ENCODE results near the gene FOXK2.

Gene FOXK2

DNA sequence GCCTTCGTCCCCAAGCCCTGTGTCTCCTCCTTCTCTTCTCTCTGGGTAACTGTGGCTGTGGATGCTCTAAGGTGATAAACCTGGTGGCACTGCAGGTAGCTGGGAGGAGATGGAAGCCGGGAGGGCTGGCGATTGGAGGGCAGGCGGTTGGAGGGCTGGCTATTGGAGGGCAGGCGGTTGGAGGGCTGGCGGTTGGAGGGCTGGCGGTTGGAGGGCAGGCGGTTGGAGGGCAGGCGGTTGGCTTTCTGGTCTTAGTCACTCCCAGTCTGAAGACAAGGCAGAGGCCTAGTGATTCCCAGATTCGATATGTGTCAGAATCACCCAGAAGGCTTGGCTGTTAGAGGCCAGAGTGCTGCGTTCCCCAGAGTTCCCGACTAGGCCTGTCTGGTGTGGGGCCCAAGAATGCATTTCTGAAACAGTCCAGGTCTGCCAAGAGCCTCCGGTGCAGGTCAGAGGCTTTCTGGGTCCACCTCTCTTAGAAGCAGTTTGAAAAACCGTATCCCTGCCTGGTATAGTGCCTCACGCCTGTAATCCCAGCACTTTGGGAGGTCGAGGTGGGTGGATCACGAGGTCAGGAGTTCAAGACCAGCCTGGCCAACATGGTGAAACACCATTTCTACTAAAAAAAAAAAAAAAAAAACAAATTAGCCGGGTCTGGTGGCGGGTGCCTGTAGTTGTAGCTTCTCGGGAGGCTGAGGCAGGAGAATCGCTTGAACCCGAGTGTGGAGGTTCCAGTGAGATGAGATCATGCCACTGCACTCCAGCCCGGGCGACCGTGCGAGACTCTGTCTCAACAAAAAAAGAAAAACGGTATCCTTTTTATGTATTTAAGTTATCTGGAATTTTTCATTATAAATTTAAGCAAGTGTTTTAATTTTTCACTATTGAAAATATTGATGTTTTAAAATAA, 69.0 kb downstream of the FOXK2 start:
- no peak overlapping the region for H3K4me3 ChIP-seq (ENCODE audit: low read depth, low read length)
- no peak for TF ChIP-seq CTCF (IDR thresholded peaks at IDR 0.05; ENCODE audit: borderline replicate concordance, insufficient read depth, low read depth, low read length)

GRCh38 chr17:82589851-82590180, 70.3 kb downstream of the FOXK2 start:
- H3K4me3 ChIP-seq (ENCODE audit: low read depth, low read length): no peak overlapping the region
- no peak for TF ChIP-seq CTCF (IDR thresholded peaks at IDR 0.05; ENCODE audit: borderline replicate concordance, insufficient read depth, low read depth, low read length)

DNA sequence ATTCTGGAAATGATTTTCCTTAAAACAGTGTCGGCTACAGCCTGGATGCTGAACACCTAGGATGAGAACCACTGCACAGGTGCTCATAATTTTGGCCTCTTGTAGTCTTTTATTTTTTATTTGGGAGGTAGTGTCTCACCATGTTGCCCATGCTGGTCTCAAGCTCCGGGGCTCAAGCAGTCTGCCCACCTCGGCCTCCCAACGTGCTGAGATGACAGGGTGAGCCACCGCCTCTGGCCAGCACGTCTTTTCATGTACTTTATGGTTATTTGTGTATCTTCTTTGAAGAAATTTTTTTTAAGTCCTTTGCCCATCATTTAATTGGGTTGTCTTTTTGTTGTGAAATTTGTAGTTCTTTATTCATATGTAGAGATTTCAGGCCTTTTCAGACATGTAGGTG, 70.7 kb downstream of the FOXK2 start:
- no peak for TF ChIP-seq CTCF (IDR thresholded peaks at IDR 0.05; ENCODE audit: borderline replicate concordance, insufficient read depth, low read depth, low read length)
- H3K4me3 ChIP-seq (ENCODE audit: low read depth, low read length): no peak overlapping the region

DNA sequence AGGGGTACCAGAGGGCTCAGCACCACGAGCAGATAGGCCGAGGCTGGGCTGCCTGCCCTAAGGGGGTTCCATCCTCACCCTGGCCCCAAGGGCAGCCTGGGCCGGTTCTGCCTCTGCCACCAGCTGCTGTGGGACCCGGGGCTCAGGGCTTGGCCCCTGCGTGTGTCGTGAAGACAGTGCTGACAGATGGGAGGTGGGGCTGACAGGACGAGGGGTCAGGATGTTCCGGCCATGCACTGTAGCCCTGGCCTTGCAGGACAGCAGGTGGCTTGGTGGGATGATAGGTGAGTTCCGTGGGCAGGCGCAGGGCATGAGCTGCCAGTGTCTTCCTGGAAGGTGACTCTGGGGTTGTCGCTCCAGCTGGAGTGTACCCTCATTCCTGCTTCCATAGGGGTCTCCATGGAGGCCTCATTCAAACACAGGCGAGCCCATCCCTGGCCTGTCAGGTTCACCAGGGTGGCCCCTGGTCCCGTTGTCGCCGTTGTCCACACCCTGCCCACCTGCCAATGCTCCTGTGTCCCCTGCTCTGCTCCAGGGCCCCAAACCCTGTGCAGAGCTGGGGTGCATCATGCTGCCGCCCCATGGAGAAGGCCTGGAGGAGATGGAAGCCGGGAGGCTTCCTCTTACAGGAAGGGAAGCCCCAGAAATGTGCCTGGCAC, 71.5 kb downstream of the FOXK2 start:
- TF ChIP-seq CTCF (IDR thresholded peaks at IDR 0.05; ENCODE audit: borderline replicate concordance, insufficient read depth, low read depth, low read length): no peak
- H3K4me3 ChIP-seq (ENCODE audit: low read depth, low read length): no peak overlapping the region

- no peak for TF ChIP-seq CTCF (IDR thresholded peaks at IDR 0.05; ENCODE audit: borderline replicate concordance, insufficient read depth, low read depth, low read length)
- H3K4me3 ChIP-seq (ENCODE audit: low read depth, low read length): no peak overlapping the region
Observed at GRCh38 chr17:82592289-82592766, 72.8 kb downstream of the FOXK2 start.

DNA sequence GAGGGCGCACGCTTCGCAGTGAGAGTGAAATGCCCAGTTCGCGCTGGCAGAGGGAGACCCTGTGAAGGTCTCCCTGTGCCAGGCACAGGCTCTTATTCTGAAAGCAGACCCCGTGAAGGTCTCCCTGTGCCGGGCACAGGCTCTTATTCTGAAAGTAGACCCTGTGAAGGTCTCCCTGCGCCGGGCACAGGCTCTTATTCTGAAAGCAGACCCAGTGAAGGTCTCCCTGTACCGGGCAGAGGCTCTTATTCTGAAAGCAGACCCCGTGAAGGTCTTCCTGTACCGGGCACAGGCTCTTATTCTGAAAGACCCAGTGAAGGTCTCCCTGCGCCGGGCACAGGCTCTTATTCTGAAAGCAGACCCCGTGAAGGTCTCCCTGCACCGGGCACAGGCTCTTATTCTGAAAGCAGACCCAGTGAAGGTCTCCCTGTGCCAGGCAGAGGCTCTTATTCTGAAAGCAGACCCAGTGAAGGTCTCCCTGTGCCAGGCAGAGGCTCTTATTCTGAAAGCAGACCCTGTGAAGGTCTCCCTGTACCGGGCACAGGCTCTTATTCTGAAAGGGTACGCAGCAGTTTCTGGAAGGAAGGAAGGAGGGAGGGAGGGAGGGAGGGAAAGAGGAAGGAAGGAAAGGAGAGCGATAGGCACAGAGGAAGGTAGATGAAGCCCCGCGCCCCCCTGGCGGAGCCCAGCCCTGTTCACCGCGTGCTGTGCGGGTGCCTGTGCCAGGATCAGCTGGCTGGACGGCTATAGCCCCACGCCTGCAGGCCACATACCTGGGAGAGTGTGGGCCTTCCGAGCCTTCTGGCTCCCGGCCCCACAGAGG, 73.4 kb downstream of the FOXK2 start:
- no peak for TF ChIP-seq CTCF (IDR thresholded peaks at IDR 0.05; ENCODE audit: borderline replicate concordance, insufficient read depth, low read depth, low read length)
- peak overlapping the region; percentile 40 for H3K4me3 ChIP-seq (ENCODE audit: low read depth, low read length)
